Vagina (tissue), 2 donors: Measurements from ENCODE around the gene PCBP4.

Experiments used
- POLR2A ChIP-seq, 2 donors: fragments of 450-650 bp; IDR thresholded peaks; one replicate each; pipeline ENCODE4 v1.6.1; 2017; ENCODE audit warnings: antibody characterized with exemption in 2 of 2, mild to moderate bottlenecking in 2 of 2, moderate library complexity in 2 of 2
- TF ChIP-seq, protein P1 (sequence below), 3 experiments: fragments of 450-650 bp in 2 of 3; fragments of 200-600 bp in 1 of 3; sonication (generic) in 1 of 3; IDR thresholded peaks; one replicate each; pipeline ENCODE4 v1.5.1; 2017 to 2019; ENCODE audit warnings: antibody characterized with exemption in 3 of 3, mild to moderate bottlenecking in 2 of 3, moderate library complexity in 2 of 3

DNA sequence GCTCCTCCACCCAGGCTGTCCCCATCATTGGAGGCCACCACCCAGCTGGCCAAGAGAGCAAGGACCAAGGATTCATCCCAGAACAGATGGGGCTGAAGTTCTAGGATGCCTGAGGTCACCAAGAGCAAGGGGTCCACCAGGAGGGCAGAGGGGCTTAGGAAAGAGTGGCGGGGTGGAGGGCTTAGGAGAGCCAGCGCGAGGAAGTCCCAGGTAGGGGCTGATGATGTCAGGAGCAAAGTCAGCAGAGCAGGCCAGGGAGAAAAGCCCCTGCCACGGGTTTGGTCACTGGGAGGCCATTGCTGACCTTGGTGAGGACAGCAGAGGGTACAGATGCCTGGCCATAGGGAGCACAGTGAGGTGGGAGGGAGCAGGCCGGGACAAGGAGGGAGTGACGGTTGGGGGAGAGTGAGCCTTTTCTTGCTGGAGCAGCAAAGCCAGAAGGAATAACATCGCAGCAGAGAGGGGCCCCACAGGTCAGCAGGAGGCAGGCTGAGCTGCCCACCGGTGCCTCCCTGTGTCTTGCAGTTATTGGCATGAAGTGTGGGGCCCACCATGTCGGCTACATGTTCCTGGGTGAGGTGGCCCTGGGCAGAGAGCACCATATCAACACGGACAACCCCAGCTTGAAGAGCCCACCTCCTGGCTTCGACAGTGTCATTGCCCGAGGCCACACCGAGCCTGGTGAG lies 19.9 kb downstream of the PCBP4 start:
- TF ChIP-seq, protein P1, sequence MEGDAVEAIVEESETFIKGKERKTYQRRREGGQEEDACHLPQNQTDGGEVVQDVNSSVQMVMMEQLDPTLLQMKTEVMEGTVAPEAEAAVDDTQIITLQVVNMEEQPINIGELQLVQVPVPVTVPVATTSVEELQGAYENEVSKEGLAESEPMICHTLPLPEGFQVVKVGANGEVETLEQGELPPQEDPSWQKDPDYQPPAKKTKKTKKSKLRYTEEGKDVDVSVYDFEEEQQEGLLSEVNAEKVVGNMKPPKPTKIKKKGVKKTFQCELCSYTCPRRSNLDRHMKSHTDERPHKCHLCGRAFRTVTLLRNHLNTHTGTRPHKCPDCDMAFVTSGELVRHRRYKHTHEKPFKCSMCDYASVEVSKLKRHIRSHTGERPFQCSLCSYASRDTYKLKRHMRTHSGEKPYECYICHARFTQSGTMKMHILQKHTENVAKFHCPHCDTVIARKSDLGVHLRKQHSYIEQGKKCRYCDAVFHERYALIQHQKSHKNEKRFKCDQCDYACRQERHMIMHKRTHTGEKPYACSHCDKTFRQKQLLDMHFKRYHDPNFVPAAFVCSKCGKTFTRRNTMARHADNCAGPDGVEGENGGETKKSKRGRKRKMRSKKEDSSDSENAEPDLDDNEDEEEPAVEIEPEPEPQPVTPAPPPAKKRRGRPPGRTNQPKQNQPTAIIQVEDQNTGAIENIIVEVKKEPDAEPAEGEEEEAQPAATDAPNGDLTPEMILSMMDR (IDR thresholded peaks at IDR 0.05), result no peak
- TF ChIP-seq POLR2A (IDR thresholded peaks at IDR 0.05), result no peak
